HG03521 (cell line): ENCODE data around the gene PAM.

Experiments
- ATAC-seq: cut with Tn5 transposase; IDR thresholded peaks from one replicate; pipeline ENCODE4 v1.9.1; 2021; ENCODE audit warnings: mild to moderate bottlenecking, moderate library complexity; ENCODE audit not compliant: unreplicated experiment

PAM gene

DNA sequence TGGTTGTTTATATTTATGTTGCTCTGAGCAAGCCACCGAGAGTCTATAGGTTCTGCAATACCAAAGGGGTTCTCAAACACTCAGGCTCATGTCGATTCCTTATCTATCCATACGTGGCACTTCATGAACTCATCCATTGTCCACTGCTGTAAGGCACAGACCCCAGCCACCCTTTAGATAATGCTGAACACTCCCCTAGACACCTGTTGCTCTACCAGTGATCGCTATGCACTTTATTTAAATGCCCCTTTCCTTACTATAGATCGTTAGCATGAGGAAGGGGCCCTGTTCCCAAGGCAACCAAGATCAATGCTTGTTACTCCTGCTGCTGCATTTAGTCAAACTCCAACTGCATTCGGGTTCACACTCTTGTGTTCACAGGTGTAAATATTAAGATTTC lies 171.9 kb downstream of the PAM start:
- no peak for ATAC-seq

DNA sequence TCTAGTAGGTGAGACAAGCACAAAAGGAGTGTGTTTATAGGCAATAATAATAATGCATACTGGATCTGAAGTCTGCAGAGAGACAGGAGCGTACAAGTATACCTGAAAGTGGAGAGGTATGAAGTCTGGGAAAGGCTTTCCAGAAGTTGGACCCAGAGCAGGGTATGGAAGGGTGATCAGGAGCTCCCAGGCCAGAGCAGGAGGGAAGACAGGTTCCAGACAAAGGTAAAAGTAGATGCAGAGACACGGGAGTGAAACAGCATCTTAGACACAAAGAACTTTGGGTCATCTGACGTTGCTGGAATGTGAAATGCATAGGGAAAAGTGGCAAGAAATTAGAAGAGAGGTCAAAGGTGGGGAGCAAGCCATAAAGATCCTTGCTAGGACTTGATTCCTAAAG lies 175.1 kb downstream of the PAM start:
- ATAC-seq, result no peak

DNA sequence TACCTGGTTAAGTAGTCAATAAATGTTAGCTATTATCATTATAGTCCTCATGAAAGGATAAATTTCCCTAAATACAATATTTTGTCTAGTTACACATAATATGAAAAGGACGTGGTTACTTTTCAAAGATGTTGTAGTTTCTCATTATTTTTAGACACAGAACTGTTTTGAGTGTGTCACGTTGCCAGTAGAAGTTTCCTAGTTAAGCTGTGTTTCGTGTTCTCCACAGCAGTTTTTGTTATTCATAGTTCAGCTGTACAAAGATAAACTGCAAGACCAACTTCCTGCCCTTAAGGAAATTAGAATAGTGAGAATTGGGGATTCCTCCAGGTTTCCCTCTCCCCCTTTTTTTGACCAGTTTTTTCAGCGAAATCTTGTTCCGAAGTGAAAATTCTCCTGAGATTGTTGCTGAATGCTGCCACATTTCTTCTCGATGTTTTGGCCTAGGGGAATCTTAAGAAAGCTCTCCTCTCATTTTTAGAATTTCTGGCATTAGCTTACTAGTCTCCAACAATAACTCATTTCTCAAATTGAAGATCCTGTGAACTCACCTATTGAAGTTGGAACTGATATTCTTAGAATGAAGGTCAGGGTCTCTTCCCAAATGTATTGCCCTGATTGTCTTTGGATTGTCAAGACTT lies 176.1 kb downstream of the PAM start:
- ATAC-seq, result no peak

DNA sequence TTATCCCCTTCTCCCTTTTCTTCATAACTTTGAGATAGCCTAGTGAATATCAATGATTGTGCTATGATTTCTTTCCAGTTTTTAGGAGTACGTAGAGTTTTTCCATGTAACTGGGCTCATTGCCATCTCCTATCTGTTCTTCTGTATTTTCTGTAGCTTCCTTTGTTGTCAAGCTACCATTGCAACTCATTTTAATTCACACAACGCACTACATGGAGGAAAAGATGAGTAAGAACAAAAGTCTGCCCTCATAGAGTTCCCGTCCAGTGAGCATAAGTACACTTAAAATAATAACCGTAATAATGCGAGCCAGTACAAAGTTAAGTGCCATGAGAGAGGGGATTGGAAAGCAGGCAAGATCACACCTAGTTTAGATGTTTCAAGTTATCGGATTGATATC lies 177.7 kb downstream of the PAM start:
- ATAC-seq, result no peak

DNA sequence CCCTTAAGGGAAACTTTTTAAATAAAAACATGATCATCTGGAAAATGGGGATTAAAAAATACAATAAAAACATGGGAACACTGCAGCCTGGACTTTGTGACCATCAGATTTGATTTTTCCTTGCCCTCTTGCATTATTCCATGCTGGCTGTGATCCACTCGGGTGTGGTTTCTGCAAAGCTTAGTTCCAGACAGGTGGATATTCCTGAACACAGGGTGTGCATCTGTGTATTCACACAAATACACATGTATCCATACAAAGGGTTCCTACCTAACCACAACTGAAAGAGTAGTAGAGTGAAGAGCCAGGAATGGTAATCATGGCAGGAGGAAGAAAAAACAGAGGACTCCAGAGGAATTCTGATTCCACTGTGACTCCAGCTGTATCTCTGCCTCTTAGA lies 178.2 kb downstream of the PAM start:
- no peak for ATAC-seq

DNA sequence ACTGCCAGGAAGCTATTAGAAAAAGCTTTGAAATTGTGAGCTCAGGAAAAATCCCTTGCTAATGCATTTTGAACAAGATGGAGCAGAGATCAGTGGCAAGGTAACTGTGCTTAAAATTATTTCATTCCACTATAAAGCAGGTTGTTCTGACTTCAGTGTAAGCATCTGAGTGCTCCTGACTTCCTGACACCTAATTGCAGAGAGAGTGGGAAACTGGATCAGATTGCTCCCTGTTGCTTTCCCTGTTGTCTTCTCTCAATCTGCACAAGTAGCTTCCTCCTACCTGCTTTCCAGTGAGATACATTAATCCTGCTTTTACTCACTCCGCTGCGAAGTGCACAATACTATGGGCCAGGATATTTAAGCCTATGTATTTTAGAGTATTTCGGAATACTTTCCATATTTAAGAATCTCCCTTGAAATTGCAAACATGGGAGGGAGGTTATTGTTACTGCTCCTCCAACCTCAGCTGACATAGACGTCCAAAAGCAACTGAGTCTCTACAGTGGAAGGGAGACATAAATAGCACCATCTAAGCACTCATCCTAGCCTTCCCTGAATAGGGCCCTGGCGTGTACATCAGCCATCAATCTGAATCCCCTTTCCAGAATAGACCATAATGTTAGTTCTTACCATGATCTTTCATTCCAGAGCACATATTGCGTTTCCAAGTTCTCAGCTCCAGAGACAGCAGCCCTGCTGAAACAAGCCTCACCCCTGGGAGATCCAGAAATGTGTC lies 178.8 kb downstream of the PAM start:
- ATAC-seq, result no peak

DNA sequence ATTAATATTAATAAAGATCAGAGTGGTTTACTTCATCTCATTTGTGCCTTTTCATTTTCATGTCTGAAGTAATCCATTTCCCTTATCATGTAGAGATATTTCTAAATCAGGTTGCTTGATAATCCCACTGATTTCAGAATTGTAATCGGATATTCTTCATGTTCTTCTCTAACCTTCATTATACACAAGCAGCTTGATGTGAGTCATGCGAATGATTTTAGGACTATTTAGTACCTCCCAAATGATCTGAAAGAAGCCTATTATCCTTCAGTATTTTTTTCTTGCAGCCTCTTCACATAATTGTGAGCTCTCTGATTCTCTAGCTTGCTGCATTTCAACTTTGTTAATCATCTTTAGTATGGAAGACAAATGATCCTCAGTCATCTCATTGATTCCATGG lies 182.8 kb downstream of the PAM start:
- ATAC-seq, result no peak

DNA sequence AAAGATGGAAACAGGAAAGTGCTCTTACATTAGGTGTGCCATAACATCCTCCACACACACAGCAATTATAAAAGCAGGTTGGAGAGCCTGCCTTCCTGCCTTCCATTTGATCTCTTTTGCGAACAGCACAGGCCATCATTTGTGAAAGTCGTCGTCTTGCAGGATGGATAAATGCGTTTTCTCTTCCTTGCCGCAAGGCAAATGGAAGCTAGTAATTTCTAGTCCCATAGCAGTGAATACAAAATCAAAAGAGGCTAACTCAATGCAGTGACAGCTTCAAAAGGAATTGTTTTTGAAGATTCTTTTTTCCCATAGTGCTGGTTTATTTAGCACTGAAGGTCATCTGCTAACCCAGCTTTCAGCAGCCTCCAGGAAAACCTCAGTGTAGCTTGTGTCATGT lies 186.0 kb downstream of the PAM start:
- no peak for ATAC-seq

DNA sequence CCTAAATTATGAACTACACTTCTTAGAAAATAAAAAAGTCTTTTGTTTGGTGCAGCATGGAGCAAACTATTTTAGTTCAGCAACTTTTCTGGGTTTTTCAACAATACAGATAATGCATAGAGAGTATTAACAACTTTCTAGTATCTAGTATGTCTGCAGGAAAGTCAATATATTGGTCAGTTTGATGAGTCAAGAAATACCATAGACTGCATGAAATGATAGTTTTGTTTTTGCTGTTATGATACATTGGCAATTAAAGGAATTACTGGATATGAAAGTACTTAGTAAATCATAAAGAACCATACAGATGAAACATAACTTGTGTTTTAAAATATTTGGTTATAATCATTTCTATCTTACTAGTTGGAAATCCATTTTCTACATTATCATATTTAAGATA lies 191.3 kb downstream of the PAM start:
- no peak for ATAC-seq

DNA sequence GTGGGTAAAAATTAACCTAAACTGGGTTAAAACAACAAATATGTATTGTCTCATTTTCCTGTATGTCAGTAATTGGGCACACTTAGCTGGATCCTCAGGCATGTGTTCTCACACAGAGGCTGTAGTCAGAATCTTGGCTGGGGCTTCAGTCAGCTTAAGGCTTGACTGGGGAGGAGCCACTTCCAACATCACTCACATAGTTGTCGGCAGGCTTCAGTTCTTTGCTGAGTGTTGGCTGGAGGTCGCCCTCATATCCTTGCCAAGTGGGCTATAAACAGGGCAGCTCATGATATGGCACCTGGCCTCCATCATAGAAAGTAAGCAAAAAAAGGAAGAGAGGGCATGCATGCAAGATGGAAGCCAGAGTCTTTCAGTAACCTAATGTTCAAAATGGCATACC lies 191.9 kb downstream of the PAM start:
- ATAC-seq, result no peak

DNA sequence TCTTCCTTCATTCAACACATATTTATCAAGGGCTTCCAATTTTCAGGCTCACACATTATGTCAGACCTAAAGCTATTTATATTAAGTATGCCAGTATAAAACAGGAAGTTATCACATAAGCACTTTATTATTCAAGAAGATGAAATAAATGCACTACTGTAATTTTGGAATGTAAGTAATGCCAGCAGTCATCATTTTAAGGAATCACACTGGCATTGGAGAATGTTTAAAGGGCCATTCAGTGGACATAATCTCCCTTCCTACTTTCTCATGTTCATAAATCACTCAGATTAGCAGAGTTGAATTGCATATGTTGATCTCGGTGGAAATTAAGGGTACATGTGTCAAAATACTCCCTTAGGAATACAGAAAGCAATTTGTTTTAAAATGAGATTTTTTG lies 200.4 kb downstream of the PAM start:
- no peak for ATAC-seq

DNA sequence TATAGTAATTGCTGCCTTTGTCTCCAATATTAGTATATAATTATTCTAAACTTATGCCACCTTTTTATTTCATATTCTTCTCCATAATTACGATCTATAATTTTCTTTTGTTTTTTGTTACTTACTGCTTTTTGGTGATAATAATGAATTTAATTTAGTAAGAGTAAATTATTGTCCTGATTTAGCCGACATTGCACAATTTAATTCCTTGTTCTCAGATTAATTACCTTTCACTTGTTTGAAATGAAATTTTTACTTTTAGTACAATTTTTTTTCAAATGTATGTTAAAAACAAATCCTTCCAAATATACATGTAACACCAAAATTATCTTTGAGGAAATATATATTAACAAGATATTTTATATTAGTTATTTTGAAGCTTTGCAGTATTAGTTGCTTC lies 201.5 kb downstream of the PAM start:
- no peak for ATAC-seq

DNA sequence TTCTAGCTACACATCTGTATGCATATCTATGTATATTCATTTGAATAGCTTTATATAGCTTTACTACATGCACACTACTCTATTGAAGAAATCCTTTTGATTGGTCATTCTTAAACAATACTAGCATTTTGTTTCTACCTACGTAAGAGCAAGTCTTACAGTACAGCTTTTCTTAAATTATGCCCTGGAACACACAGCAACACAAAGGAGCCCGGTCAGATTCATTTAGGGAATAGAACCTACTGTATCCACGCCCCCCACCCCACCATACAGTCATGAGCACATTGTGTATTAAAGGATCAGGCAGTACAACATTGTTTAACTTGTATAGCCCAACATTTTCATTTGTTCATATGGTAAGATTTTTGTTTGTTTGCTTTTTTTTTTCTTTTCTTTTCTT lies 202.0 kb downstream of the PAM start:
- ATAC-seq, result no peak

DNA sequence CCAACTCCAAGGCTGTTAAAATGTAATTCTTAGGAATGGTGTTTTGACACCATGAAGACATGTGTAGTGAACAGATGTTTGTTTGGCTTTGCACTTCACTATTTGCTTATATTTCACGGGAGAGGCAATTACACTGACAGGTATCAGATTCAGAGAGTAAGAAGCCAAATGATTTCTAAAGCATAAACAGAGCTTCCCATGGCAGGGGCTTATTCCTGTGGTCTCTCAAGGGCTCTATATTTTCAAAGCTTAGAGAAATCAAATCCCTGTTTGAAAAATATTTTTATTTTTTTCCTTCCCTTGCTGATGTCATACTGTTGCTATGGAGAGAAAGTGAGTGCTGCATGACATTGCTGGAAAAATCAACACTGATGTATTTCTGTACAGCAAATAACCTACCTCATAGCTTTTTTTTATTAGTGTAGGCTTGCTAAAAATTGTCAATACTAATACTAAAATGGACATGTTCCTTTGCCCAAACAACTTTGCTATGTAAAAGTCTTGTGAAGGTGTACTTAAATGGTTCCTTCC lies 203.4 kb downstream of the PAM start:
- no peak for ATAC-seq

DNA sequence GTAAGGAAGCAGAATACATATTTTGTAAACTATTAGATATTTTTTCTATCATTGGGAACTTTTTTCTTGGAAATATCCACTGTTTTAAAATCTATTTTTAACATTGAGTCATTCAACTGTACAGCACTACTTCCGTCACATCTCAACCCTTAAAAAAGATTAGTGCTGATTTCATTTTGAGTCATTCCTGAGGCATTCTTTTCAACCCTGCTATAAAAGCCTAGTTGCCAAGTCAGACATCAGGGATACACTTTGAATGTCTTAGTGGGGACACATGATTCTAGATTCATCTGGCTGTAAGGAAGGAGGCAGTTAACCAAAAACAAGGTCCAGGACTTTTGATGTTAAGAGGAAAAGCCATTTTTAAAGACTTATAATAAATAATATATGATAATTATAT lies 203.9 kb downstream of the PAM start:
- no peak for ATAC-seq

DNA sequence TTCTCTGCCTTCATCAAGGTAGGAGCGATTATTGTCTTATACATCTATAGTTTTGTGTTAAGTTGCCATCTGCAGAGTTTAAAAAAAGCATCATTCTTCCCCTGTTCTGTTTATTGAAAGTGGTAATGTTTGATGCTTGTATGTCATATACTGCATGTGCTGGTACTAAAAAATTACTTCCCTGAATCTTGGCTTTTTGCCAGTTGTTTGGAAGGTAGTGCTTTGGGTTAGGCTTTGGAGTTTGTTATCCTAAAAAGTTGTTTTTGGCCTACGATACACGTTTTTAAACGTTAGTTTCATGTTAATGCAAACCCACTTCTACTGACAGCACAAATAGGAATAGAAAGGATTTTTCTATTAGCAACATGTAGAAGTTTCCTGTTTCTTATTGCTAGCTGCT lies 206.6 kb downstream of the PAM start:
- ATAC-seq, result no peak

DNA sequence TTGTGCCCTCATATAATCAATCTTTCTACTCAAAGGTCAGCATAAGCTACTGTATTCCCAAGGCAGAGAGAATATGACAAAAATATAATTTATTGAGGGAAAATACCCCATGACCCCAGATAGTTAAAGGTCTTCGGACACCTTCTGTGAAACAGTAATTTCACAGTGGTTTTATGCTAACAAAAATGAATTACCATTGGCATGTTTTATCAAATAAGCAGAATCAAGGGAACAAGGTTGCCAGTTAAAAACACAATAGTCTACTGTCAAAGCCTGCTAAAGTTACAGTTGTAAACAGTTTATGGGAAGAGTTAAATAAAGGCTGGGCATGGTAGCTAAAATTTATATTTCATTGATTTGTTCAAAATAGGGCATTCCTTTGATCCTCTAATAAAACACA lies 210.5 kb downstream of the PAM start:
- no peak for ATAC-seq

DNA sequence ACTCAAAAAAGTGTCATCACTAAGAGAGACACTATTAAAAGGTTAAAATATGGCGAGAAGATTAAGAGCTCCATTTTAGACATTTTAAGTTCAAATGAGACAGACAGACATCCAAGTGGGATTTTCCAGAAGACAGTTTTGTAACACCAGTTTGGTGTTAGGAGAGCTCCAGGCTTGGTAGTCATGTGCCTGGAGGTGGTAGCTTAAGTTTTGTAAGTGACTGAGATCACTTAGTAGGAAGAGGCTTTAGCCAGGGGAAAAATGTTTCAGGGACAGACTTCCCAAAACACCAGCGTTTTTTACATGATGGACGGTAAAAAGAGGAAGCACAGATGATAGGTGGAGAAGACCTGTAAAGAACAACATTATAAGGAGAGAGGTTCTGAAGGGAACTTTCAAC lies 214.5 kb downstream of the PAM start:
- no peak for ATAC-seq

DNA sequence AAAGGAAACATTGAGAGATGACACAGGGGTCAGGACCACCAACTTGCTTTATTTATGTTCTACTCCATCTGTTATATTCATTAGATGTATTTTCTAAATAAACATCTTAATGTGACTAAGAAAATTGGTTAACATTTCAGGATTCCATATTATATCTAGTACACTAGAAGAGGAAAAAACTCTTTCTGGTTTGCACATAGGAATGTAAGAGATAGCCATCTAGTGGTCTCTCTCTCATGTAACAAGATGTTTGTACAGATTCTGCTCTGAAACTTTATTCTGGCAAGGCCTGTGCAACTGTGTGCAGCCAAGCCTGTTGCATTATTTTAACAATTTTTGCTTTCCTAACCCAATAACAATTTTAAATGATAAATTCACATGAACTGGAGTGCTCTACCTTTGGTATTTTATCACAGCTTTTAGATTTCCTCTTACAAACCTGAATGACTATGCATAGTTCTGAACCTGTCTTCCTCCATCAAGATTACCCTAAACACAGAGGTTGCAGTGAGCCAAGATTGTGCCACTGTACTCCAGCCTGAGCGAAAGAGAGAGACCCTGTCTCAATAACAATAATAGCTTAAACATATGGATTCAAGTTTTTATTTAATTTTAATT lies 216.7 kb downstream of the PAM start:
- no peak for ATAC-seq

DNA sequence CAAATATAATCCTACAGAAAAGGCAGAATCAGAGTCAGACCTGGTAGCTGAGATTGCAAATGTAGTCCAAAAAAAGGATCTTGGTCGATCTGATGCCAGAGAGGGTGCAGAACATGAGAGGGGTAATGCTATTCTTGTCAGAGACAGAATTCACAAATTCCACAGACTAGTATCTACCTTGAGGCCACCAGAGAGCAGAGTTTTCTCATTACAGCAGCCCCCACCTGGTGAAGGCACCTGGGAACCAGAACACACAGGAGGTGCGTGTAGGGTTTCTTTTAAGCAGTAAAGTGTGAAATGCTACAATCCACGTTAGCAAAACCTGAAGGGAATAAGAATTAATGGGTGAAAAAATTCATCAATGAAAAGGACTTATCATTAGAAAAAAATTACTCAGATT lies 219.1 kb downstream of the PAM start:
- ATAC-seq, result no peak

DNA sequence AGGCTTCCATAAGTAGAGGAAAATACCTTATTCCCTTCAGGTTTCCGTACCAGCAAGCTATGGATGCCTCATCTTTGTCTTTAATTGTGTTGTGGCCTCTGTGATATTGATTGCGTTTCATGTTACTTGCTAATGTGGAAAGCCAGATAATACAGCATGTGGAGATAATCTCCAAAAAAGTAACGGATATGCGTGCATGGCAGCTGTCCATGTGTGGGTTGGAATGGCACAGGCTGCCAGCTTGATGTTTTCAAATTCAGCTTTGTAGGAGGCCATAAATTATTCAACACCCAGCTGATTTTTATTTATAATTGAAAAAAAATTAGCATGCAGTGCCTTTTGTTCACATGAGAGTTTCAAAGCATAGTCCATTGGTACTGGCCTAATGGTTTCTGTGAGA lies 219.9 kb downstream of the PAM start:
- ATAC-seq, result no peak

DNA sequence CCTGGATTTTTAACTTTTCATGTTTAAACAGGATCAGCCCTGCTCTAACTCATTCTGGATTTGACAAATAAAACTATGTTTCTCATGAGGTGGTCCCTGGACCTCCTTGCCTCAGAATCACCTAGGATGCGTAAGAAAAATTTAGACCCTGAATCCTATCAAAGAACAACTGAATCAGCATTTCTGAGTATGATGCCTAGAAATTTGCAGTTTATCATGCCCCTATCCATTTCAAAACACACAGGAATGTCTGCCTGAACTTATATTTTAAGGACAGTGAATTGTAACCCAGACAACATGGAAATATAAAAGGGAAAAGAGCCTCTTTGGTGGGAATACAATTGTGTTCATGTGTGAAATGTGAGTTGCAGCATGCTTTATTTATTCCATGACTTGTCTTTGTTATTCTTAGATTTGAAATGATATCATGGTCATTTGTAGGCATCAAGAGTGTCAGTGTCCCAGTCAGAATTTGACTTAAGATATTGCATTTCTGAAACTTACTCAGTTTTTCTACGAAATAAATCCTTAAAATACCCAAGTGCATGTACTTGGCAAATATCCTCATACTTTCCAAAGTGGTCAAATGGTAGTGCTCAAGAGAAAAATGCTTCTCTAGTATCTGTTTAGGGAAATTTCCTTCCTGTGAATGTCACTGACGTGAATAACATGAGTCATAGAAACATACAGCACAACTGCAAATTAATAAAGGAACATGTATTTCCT lies 220.5 kb downstream of the PAM start:
- no peak for ATAC-seq
